Endothelial cell (in vitro differentiated cells): ENCODE results near the gene FAM219A. TPM values are rescaled to one million over a fixed set of nuclear protein-coding genes. Genes with fewer than 3 reads are reported as not detected.
A peak's percentile ranks its signal among the peaks of the same experiment; 100 is the strongest.

ENCODE experiments used
- DNase-seq: peaks from one replicate; pipeline ENCODE4 v3.0.0; 2021; ENCODE audit warnings: low spot score
- H3K27ac Mint-ChIP-seq: one replicate; pipeline ENCODE4 v1.8.0; 2021; ENCODE audit warnings: mixed read lengths, inconsistent platforms; ENCODE audit not compliant: unreplicated experiment
- H3K27me3 Mint-ChIP-seq: one replicate; pipeline ENCODE4 v1.8.0; 2021; ENCODE audit warnings: mild to moderate bottlenecking, moderate library complexity, mixed read lengths, inconsistent platforms; ENCODE audit not compliant: unreplicated experiment
- H3K36me3 Mint-ChIP-seq: one replicate; pipeline ENCODE4 v1.8.0; 2021; ENCODE audit warnings: mild to moderate bottlenecking, low read depth, mixed read lengths, inconsistent platforms; ENCODE audit not compliant: unreplicated experiment
- H3K4me1 Mint-ChIP-seq: one replicate; pipeline ENCODE4 v1.8.0; 2021; ENCODE audit warnings: mild to moderate bottlenecking, mixed read lengths, inconsistent platforms; ENCODE audit not compliant: unreplicated experiment
- H3K4me3 Mint-ChIP-seq: one replicate; pipeline ENCODE4 v1.8.0; 2021; ENCODE audit warnings: mild to moderate bottlenecking, mixed read lengths, inconsistent platforms; ENCODE audit not compliant: unreplicated experiment
- H3K9me3 Mint-ChIP-seq: one replicate; pipeline ENCODE4 v1.8.0; 2021; ENCODE audit warnings: mixed read lengths, inconsistent platforms; ENCODE audit not compliant: unreplicated experiment
- total RNA-seq: library from RNA; stranded (reverse); fragmentation: NEBNext Ultra II Directional; extraction: Animal tissue kit (Norgen Biotek cat#: 25700); gene quantifications from one replicate; pipeline ENCODE4 v1.2.1, GENCODE V29; 2021; ENCODE audit not compliant: unreplicated experiment
- TF ChIP-seq, protein P1 (sequence below): fragments of 200-600 bp; sonication (generic); IDR thresholded peaks from one replicate; pipeline ENCODE4 v1.5.0; 2021; ENCODE audit warnings: antibody characterized with exemption; ENCODE audit not compliant: unreplicated experiment

FAM219A gene
- total RNA-seq, 1 donor from 2014 or later = 55.3 TPM

DNA sequence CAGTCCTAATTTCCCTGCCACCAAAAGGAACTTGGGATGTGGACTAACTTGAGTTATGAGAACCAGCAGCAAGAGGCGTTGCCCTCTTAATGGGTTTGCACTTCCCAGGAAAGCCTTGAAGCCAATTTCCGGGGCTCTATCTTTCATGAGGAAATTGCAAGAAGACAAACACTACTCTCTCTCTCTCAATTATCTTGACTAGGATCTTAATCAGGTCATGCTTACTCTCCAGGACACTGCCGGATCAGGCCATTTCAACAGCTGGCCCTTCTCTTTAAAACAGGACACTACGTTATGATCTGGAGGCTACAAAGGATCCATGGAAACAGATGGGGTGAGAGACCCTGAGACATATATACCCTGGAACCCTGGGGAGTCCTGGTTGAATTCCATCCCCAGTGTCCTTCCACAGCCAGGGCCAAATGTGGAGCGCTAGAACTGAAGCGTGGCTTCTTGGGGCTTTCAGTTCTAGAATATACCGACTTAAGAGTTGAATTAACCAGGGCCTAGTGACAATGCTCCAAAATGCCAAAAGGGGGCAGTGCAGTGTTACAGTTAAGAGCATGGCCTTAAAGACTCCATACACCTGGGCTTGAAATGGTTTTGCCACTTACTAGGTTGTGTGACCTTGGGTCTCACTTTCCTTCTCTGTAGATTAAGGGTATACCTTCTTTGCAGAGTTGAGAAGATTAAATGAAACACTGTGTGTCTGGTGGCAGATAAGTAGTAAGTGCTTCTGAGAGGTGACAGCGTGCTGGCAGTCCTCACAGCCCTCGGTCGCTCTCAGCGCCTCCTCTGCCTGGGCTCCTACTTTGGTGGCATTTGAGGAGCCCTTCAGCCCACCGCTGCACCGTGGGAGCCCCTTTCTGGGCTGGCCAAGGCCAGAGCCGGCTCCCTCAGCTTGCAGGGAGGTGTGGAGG, 21.1 kb downstream of the FAM219A start:
- Mint-ChIP-seq H3K27ac (no peak overlapping the region), H3K4me1 (peaks cover 31% of the 10 kb centered on the region), H3K27me3 (peaks cover 10% of the 10 kb centered on the region), H3K9me3 (no peaks in the 10 kb centered on the region), H3K36me3 (peaks cover 15% of the 10 kb centered on the region), H3K4me3 (no peak overlapping the region)
- DNase-seq = peak; percentile 56
- TF ChIP-seq, protein P1, sequence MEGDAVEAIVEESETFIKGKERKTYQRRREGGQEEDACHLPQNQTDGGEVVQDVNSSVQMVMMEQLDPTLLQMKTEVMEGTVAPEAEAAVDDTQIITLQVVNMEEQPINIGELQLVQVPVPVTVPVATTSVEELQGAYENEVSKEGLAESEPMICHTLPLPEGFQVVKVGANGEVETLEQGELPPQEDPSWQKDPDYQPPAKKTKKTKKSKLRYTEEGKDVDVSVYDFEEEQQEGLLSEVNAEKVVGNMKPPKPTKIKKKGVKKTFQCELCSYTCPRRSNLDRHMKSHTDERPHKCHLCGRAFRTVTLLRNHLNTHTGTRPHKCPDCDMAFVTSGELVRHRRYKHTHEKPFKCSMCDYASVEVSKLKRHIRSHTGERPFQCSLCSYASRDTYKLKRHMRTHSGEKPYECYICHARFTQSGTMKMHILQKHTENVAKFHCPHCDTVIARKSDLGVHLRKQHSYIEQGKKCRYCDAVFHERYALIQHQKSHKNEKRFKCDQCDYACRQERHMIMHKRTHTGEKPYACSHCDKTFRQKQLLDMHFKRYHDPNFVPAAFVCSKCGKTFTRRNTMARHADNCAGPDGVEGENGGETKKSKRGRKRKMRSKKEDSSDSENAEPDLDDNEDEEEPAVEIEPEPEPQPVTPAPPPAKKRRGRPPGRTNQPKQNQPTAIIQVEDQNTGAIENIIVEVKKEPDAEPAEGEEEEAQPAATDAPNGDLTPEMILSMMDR = peak; percentile 74

DNA sequence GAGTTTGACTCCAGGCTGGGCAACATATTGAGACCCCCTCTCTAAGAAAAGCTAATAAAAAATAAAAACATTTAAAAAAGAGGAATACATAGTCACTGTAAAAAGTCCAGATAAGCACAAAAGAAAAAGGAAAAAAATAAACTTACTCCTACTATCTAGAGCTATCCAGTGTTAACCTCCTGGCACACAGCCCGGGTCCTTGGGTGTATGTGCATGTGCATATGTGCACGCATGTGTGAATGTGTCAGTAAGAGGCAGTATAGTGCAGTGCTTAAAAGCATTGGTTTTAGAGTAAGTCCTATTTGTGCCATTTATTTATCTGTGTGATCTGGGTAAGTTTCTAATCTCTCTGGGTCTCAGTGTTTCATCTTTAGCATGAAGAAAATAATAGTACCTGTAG, 26.7 kb downstream of the FAM219A start:
- H3K36me3 Mint-ChIP-seq = no peaks in the 10 kb centered on the region

GRCh38 chr9:34430843-34431437, 27.4 kb downstream of the FAM219A start:
- Mint-ChIP-seq H3K27ac (no peak overlapping the region), H3K4me1 (no peaks in the 10 kb centered on the region), H3K9me3 (no peaks in the 10 kb centered on the region), H3K4me3 (no peak overlapping the region), H3K36me3 (no peaks in the 10 kb centered on the region), H3K27me3 (peaks cover 6% of the 10 kb centered on the region)
- TF ChIP-seq, protein P1 = no peak
- peak; percentile 57 for DNase-seq

More for the DNA sequence above, 26.7 kb downstream of the FAM219A start:
- no peak for DNase-seq
- Mint-ChIP-seq H3K27ac (no peak overlapping the region), H3K4me1 (no peaks in the 10 kb centered on the region), H3K9me3 (no peaks in the 10 kb centered on the region), H3K4me3 (no peak overlapping the region), H3K27me3 (peaks cover 6% of the 10 kb centered on the region)
- TF ChIP-seq, protein P1 = no peak

DNA sequence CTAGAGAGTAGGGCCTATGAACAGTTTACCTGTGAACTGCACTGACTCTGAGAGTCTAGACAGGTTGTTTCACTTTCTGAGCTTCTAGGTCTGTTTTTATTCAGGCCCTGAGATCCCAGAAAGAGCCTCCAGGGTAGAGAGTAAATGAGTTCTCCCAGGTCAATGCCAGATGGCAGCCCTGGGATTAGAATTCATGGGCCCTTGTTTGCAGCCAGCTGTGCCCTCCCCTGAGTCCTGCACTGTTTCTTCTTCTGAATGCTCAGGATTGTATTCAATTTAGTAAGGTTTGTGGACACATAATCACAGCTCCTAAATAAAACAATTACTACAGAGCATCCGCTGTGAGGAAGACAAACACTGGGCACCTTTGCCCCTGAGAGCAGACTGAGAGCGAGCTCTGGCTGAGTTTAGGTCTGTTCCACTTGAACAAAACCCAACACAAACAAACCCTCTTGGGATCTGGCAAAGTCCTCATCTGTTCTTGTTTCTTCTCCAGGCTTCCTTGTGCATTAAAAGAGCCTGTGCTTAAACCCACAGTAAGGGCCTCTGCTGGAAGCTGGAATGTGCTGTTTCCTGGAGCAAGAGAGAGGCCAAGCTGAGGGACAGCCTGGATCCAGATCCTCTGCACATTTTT, 29.9 kb downstream of the FAM219A start:
- Mint-ChIP-seq H3K9me3 (no peaks in the 10 kb centered on the region), H3K4me1 (peaks cover 4% of the 10 kb centered on the region), H3K27ac (no peak overlapping the region), H3K4me3 (no peak overlapping the region), H3K27me3 (peaks cover 6% of the 10 kb centered on the region), H3K36me3 (peaks cover 6% of the 10 kb centered on the region)
- TF ChIP-seq, protein P1 = no peak
- DNase-seq = no peak
